ENCODE data around the gene PYHIN1. TPM values are rescaled to one million over a fixed set of nuclear protein-coding genes. Genes with fewer than 3 reads are reported as not detected.

The PYHIN1 gene
- total and polyA plus RNA-seq, 2 of the 4 experiments (the other 2 are of a cell fraction), result not detected

DNA sequence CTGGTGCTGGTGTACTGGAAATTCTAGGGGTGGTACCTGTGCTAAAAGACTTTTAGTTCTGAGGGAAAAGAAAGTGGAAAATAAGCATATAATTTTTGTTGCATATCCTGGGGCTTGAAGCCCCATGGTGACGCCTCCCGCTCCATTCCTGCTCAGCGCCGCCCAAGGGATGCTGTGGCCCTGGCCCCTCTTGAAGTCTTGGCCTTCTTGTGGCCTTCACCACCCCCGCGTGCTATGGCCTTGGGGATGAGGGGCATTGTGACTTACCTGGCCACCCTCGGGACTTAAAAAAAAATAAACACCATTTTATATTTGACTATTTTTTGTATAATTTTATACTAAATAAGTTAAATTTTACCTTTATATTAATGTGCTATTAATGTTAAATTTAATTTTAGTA is 93.7 kb downstream of the PYHIN1 start:
- Histone ChIP-seq H4K8ac (ENCODE audit: low read depth in 2 of 2, low read length in 2 of 2) (no peak overlapping the region), H2AFZ (replicated peaks; ENCODE audit: low read length, poor library complexity) (no peak overlapping the region), H3K4me1 (ENCODE audit: control insufficient read depth, insufficient read depth, low read length) (no peaks in the 10 kb centered on the region), H3K9me3 (ENCODE audit: control insufficient read depth, insufficient read depth, low read length) (no peaks in the 10 kb centered on the region), H3K9ac (ENCODE audit: low read depth, low read length) (no peak overlapping the region), H3K36me3 (ENCODE audit: control insufficient read depth, insufficient read depth, low read length) (peaks cover 24% of the 10 kb centered on the region), H3K27ac (ENCODE audit: insufficient read depth, low read length) (no peak overlapping the region), H2BK5ac (ENCODE audit: low read depth, low read length, poor library complexity, severe bottlenecking) (no peak overlapping the region), H3K79me1 (ENCODE audit: low read depth in 1 of 2, low read length in 2 of 2) (peaks cover 14 to 19% of the 10 kb centered on the region in 2 experiments), H3K56ac (ENCODE audit: extremely low read depth, insufficient read depth, low read length) (no peak overlapping the region), H3K27me3 (ENCODE audit: control insufficient read depth, insufficient read depth, low read length) (no peaks in the 10 kb centered on the region), H3K4me3 (ENCODE audit: insufficient read depth, low read depth, low read length) (no peak overlapping the region), H3K9me1 (ENCODE audit: insufficient read depth, low read length) (no peaks in the 10 kb centered on the region), H4K91ac (ENCODE audit: insufficient read depth, low read depth, low read length) (no peak overlapping the region), H3K4me2 (ENCODE audit: low read depth, low read length) (no peak overlapping the region), H2BK20ac (ENCODE audit: low read depth, low read length) (no peak overlapping the region), H3K4ac (ENCODE audit: low read depth, low read length) (no peak overlapping the region), H3K23ac (ENCODE audit: low read depth, low read length) (no peak overlapping the region), H2BK120ac (ENCODE audit: low read depth, low read length) (no peak overlapping the region), H3K18ac (ENCODE audit: low read depth, low read length) (no peak overlapping the region), H4K20me1 (ENCODE audit: insufficient read depth, low read length) (no peaks in the 10 kb centered on the region), H4K5ac (ENCODE audit: low read depth, low read length) (no peak overlapping the region), H2AK5ac (ENCODE audit: low read depth, low read length) (no peak overlapping the region), H3K14ac (replicated peaks; ENCODE audit: low read depth, low read length) (no peak overlapping the region), H2AK9ac (replicated peaks; ENCODE audit: low read depth, low read length, poor library complexity) (no peak overlapping the region), H2BK15ac (ENCODE audit: low read depth, low read length) (no peak overlapping the region)
- no peak for ATAC-seq (ENCODE audit: low read depth)
- ChIA-PET CTCF (interaction anchor here (0.7 kb wide), 1 partner anchor 43 kb away, joined by 3 read pairs; no protein-coding TSS in a partner anchor), POLR2A (ENCODE audit: unreplicated experiment) (interaction anchor here (0.7 kb wide), 1 partner anchor 12 kb away, joined by 9 read pairs; no protein-coding TSS in a partner anchor)
- no TSS peak for BruUV-seq (replicated peaks)
- intact Hi-C loops (cut with micrococcal nuclease), result no loop called here
- dilution Hi-C loops (cut with HindIII; ENCODE audit: low sequenced_read_pairs, unreplicated experiment), result no loop called here
- no peak for DNase-seq
- TF ChIP-seq NFE2L2 (IDR thresholded peaks at IDR 0.05; ENCODE audit: low read depth, low read length) (no peak), SMC3 (IDR thresholded peaks at IDR 0.05; ENCODE audit: low read depth, low read length) (no peak), FOS (IDR thresholded peaks at IDR 0.05; ENCODE audit: low read depth, low read length) (no peak)
- TF ChIP-seq, protein P1, sequence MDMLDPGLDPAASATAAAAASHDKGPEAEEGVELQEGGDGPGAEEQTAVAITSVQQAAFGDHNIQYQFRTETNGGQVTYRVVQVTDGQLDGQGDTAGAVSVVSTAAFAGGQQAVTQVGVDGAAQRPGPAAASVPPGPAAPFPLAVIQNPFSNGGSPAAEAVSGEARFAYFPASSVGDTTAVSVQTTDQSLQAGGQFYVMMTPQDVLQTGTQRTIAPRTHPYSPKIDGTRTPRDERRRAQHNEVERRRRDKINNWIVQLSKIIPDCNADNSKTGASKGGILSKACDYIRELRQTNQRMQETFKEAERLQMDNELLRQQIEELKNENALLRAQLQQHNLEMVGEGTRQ (IDR thresholded peaks at IDR 0.05; ENCODE audit: low read depth, low read length), result no peak
- WGBS, 2 experiments (ENCODE audit: extremely low coverage in 2 of 2, insufficient read length in 1 of 2), result no CpG with 5 or more reads among the region's 7 CpGs
- in situ Hi-C loops (cut with MboI; ENCODE audit: low sequenced_read_pairs), result no loop called here

Other genes with a start within 250 kb of the PYHIN1 start
- not detected in 2 replicates for gene SPTA1, start 244.8 kb upstream of the PYHIN1 start, total RNA-seq (2012; rRNA removed)
- not detected in 2 replicates for gene SPTA1, start 244.8 kb upstream of the PYHIN1 start, polyA plus RNA-seq (2012; rRNA removed)
- not detected in 2 replicates for gene OR6K2, start 230.9 kb upstream of the PYHIN1 start, total RNA-seq (2012; rRNA removed)
- not detected in 2 replicates for gene OR6K2, start 230.9 kb upstream of the PYHIN1 start, polyA plus RNA-seq (2012; rRNA removed)
- not detected in 2 replicates for gene OR6K3, start 210.8 kb upstream of the PYHIN1 start, total RNA-seq (2012; rRNA removed)
- gene OR6K3, start 210.8 kb upstream of the PYHIN1 start, polyA plus RNA-seq (2012; rRNA removed), result not detected in 2 replicates
- gene OR6K6, start 176.8 kb upstream of the PYHIN1 start, total RNA-seq (2012; rRNA removed), result not detected in 2 replicates
- gene OR6K6, start 176.8 kb upstream of the PYHIN1 start, polyA plus RNA-seq (2012; rRNA removed), result not detected in 2 replicates
- not detected in 2 replicates for gene OR6N1, start 159.4 kb upstream of the PYHIN1 start, total RNA-seq (2012; rRNA removed)
- gene OR6N1, start 159.4 kb upstream of the PYHIN1 start, polyA plus RNA-seq (2012; rRNA removed), result not detected in 2 replicates
- gene OR6N2, start 150.3 kb upstream of the PYHIN1 start, total RNA-seq (2012; rRNA removed), result not detected in 2 replicates
- gene OR6N2, start 150.3 kb upstream of the PYHIN1 start, polyA plus RNA-seq (2012; rRNA removed), result not detected in 2 replicates
- not detected in 2 replicates for gene MNDA, start 100.2 kb upstream of the PYHIN1 start, total RNA-seq (2012; rRNA removed)
- gene MNDA, start 100.2 kb upstream of the PYHIN1 start, polyA plus RNA-seq (2012; rRNA removed), result not detected in 2 replicates
- 45.0 and 60.3 TPM in 2 replicates for gene IFI16, start 78.4 kb downstream of the PYHIN1 start, total RNA-seq (2012; rRNA removed)
- gene IFI16, start 78.4 kb downstream of the PYHIN1 start, polyA plus RNA-seq (2012; rRNA removed), result 59.2 and 65.3 TPM in 2 replicates
- gene AIM2, start 145.2 kb downstream of the PYHIN1 start, total RNA-seq (2012; rRNA removed), result not detected in 2 replicates
- gene AIM2, start 145.2 kb downstream of the PYHIN1 start, polyA plus RNA-seq (2012; rRNA removed), result not detected in 2 replicates
- not detected in 2 replicates for gene CADM3, start 240.1 kb downstream of the PYHIN1 start, total RNA-seq (2012; rRNA removed)
- gene CADM3, start 240.1 kb downstream of the PYHIN1 start, polyA plus RNA-seq (2012; rRNA removed), result not detected in 2 replicates